GM10248 (cell line): Measurements from ENCODE around the gene TDP1.
"Not testable (repeated sequence)": the region's sequence is repeated elsewhere in the genome, so short reads cannot be mapped to it uniquely, and the experiment has no call there.

Experiments used
- CTCF ChIA-PET: fragments of 300-600 bp; sonication (Branson Sonifier 250); formaldehyde crosslinking; extraction: SDS; loops from one replicate; lab custom pipeline; 2021; ENCODE audit warnings: antibody characterized with exemption; lab: Yijun Ruan, JAX
- POLR2A ChIA-PET: fragments of 350-650 bp; sonication (Branson Sonifier 250); formaldehyde crosslinking; extraction: SDS; loops from one replicate; lab custom pipeline; 2020; ENCODE audit warnings: antibody characterized with exemption; lab: Yijun Ruan, JAX
- DNase-seq: peaks from one replicate; pipeline ENCODE4 v3.0.0; 2012; ENCODE audit errors: extremely low spot score
- TF ChIP-seq, protein P1 (sequence below): IDR thresholded peaks from 2 replicates; pipeline ENCODE4 v1.5.1; 2012; ENCODE audit warnings: mild to moderate bottlenecking, low read depth; ENCODE audit errors: extremely low read depth, missing control alignments, control extremely low read depth

TDP1 gene

GRCh38 chr14:90005441-90005840 is 49.7 kb downstream of the TDP1 start:
- POLR2A ChIA-PET = no interaction called here
- TF ChIP-seq, protein P1, sequence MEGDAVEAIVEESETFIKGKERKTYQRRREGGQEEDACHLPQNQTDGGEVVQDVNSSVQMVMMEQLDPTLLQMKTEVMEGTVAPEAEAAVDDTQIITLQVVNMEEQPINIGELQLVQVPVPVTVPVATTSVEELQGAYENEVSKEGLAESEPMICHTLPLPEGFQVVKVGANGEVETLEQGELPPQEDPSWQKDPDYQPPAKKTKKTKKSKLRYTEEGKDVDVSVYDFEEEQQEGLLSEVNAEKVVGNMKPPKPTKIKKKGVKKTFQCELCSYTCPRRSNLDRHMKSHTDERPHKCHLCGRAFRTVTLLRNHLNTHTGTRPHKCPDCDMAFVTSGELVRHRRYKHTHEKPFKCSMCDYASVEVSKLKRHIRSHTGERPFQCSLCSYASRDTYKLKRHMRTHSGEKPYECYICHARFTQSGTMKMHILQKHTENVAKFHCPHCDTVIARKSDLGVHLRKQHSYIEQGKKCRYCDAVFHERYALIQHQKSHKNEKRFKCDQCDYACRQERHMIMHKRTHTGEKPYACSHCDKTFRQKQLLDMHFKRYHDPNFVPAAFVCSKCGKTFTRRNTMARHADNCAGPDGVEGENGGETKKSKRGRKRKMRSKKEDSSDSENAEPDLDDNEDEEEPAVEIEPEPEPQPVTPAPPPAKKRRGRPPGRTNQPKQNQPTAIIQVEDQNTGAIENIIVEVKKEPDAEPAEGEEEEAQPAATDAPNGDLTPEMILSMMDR = no peak
- DNase-seq = no peak
- CTCF ChIA-PET = interaction anchor here (0.9 to 1.4 kb wide), 2 partner anchors 13 to 32 kb away, joined by 3 to 4 read pairs; no protein-coding TSS in a partner anchor

GRCh38 chr14:90005939-90006530 is 50.3 kb downstream of the TDP1 start:
- ChIA-PET POLR2A (no interaction called here), CTCF (interaction anchor here (0.9 kb wide), 1 partner anchor 33 kb away, joined by 3 read pairs; no protein-coding TSS in a partner anchor)
- TF ChIP-seq, protein P1 = no peak
- DNase-seq = no peak

DNA sequence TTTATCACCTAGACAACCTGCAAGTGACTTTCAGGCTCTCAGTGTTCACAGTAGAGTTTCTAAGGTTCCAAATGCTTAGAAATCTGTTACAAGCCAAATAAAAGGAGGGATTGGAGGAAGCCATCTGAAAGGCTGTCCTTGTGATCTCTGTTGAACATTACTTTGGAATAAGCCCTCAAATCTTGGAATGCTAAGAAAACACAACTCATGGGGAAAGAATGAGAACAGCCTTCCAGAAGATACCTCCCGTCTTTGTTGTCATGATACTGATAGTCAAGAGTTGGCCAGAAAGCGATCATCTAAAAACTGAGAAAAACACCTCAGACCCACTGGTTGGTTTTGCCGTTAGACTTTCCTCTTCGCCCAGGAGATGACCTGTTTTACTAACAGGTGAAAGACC is 61.6 kb downstream of the TDP1 start:
- no peak for DNase-seq
- CTCF ChIA-PET = interaction anchor here (0.9 to 1.8 kb wide), 3 partner anchors 9 to 39 kb away, joined by 4 to 5 read pairs (median 5); no protein-coding TSS in a partner anchor
- TF ChIP-seq, protein P1 = no peak
- POLR2A ChIA-PET = no interaction called here

DNA sequence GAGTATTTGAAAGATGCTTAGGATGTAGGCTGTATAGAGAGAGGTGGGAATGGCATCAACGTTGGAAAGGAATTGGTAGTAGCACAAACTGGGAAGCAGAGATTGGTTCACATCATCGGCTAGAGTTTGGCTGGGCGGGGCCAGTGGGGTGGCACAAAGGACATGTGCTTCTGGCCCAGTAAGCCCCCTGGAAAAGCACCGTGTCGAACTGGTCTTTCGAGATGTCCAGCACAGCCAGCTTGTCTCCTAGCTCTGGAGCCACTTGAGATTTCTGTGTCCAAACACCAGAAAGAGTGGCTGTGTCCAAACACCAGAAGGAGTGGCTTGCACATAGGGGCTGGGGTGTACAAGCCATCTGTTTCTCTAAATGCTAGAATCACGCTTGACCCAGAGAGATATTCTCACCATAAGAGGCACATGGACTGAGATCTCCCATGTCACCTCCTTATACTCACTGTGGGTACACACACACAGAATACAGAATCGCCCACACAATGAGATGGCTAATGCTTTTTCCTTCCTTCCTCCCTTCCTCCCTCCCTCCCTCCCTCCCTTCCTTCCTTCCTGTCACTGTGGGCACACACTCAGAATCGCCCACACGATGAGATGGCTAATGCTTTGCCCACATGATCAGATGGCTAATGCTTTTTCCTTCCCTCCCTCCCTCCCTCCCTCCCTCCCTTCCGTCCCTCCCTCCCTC is 64.2 kb downstream of the TDP1 start:
- TF ChIP-seq, protein P1 = no peak
- ChIA-PET CTCF (interaction anchor here (1.7 kb wide), 2 partner anchors 20 to 47 kb away, joined by 4 to 5 read pairs; no protein-coding TSS in a partner anchor), POLR2A (no interaction called here)
- DNase-seq = no peak

DNA sequence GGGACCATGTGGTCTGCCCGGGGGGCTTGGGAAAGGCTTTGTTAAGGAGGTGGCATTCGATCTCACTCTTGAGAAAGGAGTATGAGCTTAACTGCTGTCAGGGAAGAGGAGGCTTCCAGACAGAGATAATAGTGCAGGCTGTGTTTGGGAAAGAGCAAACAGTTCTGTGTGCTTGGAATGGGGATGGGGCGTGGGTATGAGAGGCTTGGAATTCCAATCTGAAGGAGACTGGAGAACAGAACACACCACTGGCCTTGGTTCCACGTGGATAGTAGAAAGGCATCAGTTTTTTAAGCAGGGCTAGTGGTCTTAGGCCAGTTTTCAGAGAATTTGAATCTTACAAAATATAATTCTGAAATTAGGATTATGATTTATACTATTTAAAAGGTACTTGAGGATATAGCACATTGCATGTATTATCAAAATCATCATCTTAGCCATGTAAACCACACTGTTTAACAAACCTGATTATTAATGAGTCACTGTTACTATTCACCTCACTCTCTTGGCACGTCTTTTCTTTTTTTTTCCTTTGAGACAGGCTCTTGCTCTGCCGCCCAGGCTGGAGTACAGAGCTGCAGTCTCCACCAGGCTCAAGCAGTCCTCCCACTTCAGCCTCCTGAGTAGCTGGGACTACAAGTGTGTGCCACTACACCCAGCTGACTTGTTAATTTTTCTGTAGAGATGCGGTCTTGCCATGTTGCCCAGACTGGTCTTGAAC is 67.6 kb downstream of the TDP1 start:
- POLR2A ChIA-PET = no interaction called here
- TF ChIP-seq, protein P1 = no peak
- CTCF ChIA-PET = no interaction called here
- no peak for DNase-seq

- ChIA-PET POLR2A (no interaction called here), CTCF (interaction anchor here (1.0 kb wide), 1 partner anchor 10 kb away, joined by 4 read pairs; no protein-coding TSS in a partner anchor)
- TF ChIP-seq, protein P1 = no peak
- DNase-seq = no peak
These were observed 69.2 kb downstream of the TDP1 start for GRCh38 chr14:90024910-90025309.

GRCh38 chr14:90026608-90027007 is 70.9 kb downstream of the TDP1 start:
- CTCF ChIA-PET, POLR2A ChIA-PET, DNase-seq: not testable (repeated sequence)
